SU-DHL-6 (cell line): ENCODE results near the gene DERL3.

ENCODE experiments used
- H2AFZ ChIP-seq: fragments of 200-600 bp; sonication (generic); 2 replicates; pipeline ENCODE4 v1.6.1; 2014; ENCODE audit warnings: low read depth, mild to moderate bottlenecking, moderate library complexity, mixed read lengths, antibody characterized with exemption, low read length; ENCODE audit not compliant: severe bottlenecking
- H3F3A ChIP-seq: fragments of 200-600 bp; shearing (Covaris generic); 2 replicates; pipeline ENCODE4 v1.6.0; 2016; ENCODE audit warnings: antibody characterized with exemption, mild to moderate bottlenecking; ENCODE audit not compliant: insufficient read depth
- H3K27ac ChIP-seq: fragments of 200-600 bp; sonication (generic); 2 replicates; pipeline ENCODE4 v1.5.1; 2016; ENCODE audit warnings: low read depth, mild to moderate bottlenecking, low read length, moderate library complexity, mixed read lengths
- H3K27me3 ChIP-seq: fragments of 200-600 bp; sonication (generic), shearing (Covaris generic); 2 replicates; pipeline ENCODE4 v1.6.0; 2014; ENCODE audit warnings: mild to moderate bottlenecking, low read length
- H3K36me3 ChIP-seq: fragments of 200-600 bp; sonication (generic); 2 replicates; pipeline ENCODE4 v1.6.1; 2014; ENCODE audit warnings: mild to moderate bottlenecking, low read length, mixed read lengths
- H3K4me2 ChIP-seq: fragments of 300-600, 200-600 bp; shearing (Covaris generic), sonication (generic); 2 replicates; pipeline ENCODE4 v1.6.0; 2014; ENCODE audit warnings: low read length, low read depth, mild to moderate bottlenecking; ENCODE audit not compliant: poor library complexity, severe bottlenecking
- H3K4me3 ChIP-seq: fragments of 200-600 bp; sonication (generic); 2 replicates; pipeline ENCODE4 v1.5.1; 2014; ENCODE audit warnings: antibody characterized with exemption, low read length, mild to moderate bottlenecking, mixed read lengths; ENCODE audit not compliant: insufficient read depth, poor library complexity, severe bottlenecking
- H3K79me2 ChIP-seq: fragments of 200-600 bp; sonication (generic); 2 replicates; pipeline ENCODE4 v1.6.1; 2014; ENCODE audit warnings: mild to moderate bottlenecking, low read length, moderate library complexity; ENCODE audit not compliant: insufficient read depth
- H3K9ac ChIP-seq: fragments of 200-600 bp; sonication (generic); 2 replicates; pipeline ENCODE4 v1.7.0; 2014; ENCODE audit warnings: mild to moderate bottlenecking, low read length
- H3K9me2 ChIP-seq: fragments of 200-600 bp; sonication (generic); replicated peaks from 2 replicates; pipeline ENCODE4 v1.6.1; 2014; ENCODE audit warnings: low read length; ENCODE audit not compliant: insufficient read depth
- H3K9me3 ChIP-seq: fragments of 200-600 bp; sonication (generic); 2 replicates; pipeline ENCODE4 v1.6.1; 2014; ENCODE audit warnings: low read length, mixed read lengths; ENCODE audit not compliant: insufficient read depth
- H4K20me1 ChIP-seq: fragments of 200-600 bp; sonication (generic); 2 replicates; pipeline ENCODE4 v1.6.1; 2014; ENCODE audit warnings: low read depth, mild to moderate bottlenecking, antibody characterized with exemption, low read length, moderate library complexity, mixed read lengths
- CTCF ChIP-seq: fragments of 200-600 bp; sonication (generic); IDR thresholded peaks from one replicate; pipeline ENCODE4 v1.5.1; 2017; ENCODE audit warnings: antibody characterized with exemption, mild to moderate bottlenecking, low read length, moderate library complexity; ENCODE audit not compliant: insufficient read depth, poor library complexity, severe bottlenecking
- EZH2phosphoT487 ChIP-seq: fragments of 200-600 bp; sonication (generic), shearing (Covaris generic); conservative IDR thresholded peaks from 2 replicates; pipeline ENCODE4 v1.6.1; 2018; ENCODE audit warnings: mild to moderate bottlenecking, antibody characterized with exemption, low read length, moderate library complexity, mixed read lengths

Gene DERL3

DNA sequence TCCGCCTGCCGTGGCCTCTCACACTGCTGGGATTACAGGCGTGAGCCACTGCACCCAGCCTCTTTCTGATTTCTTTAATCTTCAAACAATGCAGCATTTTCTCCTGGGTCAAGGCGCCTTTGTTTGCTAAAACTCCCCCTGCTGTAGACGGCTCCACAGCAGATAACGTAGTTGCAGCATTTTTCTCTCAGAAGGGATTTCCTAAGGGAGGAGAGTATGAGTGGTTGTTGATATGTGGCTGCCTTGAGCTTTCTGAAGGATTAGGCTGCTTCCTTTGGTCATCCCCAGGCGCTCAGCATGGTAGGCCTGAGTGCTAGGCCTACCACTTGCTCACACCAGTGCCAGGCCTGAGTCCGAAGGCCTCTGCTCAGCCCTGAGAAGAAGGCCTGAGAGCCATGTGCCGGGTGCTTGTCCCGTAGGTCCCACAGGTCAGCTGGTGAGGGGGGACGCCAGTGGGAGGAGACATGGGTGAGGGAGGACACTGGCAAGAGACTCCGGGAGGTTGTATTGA, 34.0 kb downstream of the DERL3 start:
- H3K79me2 ChIP-seq: peaks cover 28% of the 10 kb centered on the region
- H3K4me2 ChIP-seq: peak overlapping the region; percentile 98
- H3K4me3 ChIP-seq: peak overlapping the region; percentile 68
- no peak for TF ChIP-seq EZH2phosphoT487
- no peak for TF ChIP-seq CTCF
- H3K36me3 ChIP-seq: no peaks in the 10 kb centered on the region
- H3F3A ChIP-seq: peaks cover 60% of the 10 kb centered on the region
- no peaks in the 10 kb centered on the region for H3K27me3 ChIP-seq
- H3K27ac ChIP-seq: peak overlapping the region; percentile 96
- no peaks in the 10 kb centered on the region for H3K9me3 ChIP-seq
- peak overlapping the region; percentile 64 for H3K9ac ChIP-seq
- no peaks in the 10 kb centered on the region for H4K20me1 ChIP-seq
- H3K9me2 ChIP-seq: no peaks in the 10 kb centered on the region
- H2AFZ ChIP-seq: no peak overlapping the region

- no peak overlapping the region for H2AFZ ChIP-seq
- no peaks in the 10 kb centered on the region for H3K9me3 ChIP-seq
- no peaks in the 10 kb centered on the region for H3K27me3 ChIP-seq
- H3K27ac ChIP-seq: peak overlapping the region; percentile 96
- H3K9me2 ChIP-seq: no peaks in the 10 kb centered on the region
- peaks cover 28% of the 10 kb centered on the region for H3K79me2 ChIP-seq
- peak overlapping the region; percentile 64 for H3K9ac ChIP-seq
- H4K20me1 ChIP-seq: no peaks in the 10 kb centered on the region
- peak overlapping the region; percentile 98 for H3K4me2 ChIP-seq
- TF ChIP-seq CTCF (no peak), EZH2phosphoT487 (no peak)
- H3K36me3 ChIP-seq: no peaks in the 10 kb centered on the region
- peaks cover 71% of the 10 kb centered on the region for H3F3A ChIP-seq
- peak overlapping the region; percentile 68 for H3K4me3 ChIP-seq
These were observed 35.6 kb downstream of the DERL3 start for GRCh38 chr22:23803001-23803819.

DNA sequence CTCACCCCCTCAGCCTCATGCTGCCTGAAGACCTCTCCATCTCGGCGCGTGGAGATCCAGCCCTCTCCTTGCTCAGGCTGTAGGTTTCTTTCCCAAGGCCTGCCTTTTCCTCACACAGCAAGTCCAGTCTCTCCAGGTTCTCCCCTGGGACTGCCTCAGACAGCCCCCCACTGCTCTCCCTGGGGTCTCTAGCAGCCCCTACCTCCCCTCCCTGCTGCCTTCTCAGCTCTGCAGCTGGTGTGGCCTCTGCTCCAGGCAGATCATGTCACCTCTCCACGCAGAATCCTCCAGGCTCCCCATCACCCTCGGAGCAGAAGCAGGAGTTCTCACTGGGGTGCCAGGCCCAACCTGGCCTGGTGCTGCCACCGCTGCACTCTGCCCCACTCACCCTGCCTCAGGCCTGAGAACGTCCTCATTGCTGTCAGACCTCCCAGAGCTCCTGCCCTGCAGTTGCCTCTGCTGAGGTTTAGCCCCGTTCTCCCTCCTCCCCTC, 36.9 kb downstream of the DERL3 start:
- peak overlapping the region; percentile 96 for H3K27ac ChIP-seq
- no peak overlapping the region for H2AFZ ChIP-seq
- no peaks in the 10 kb centered on the region for H3K27me3 ChIP-seq
- no peaks in the 10 kb centered on the region for H3K9me2 ChIP-seq
- peak overlapping the region; percentile 98 for H3K4me2 ChIP-seq
- H3K9ac ChIP-seq: peak overlapping the region; percentile 64
- no peak for TF ChIP-seq EZH2phosphoT487
- H3K4me3 ChIP-seq: no peak overlapping the region
- H3K9me3 ChIP-seq: no peaks in the 10 kb centered on the region
- no peaks in the 10 kb centered on the region for H3K36me3 ChIP-seq
- peaks cover 71% of the 10 kb centered on the region for H3F3A ChIP-seq
- H3K79me2 ChIP-seq: peaks cover 20% of the 10 kb centered on the region
- no peaks in the 10 kb centered on the region for H4K20me1 ChIP-seq

GRCh38 chr22:23801238-23801821, 37.5 kb downstream of the DERL3 start:
- peak overlapping the region; percentile 64 for H3K9ac ChIP-seq
- peak overlapping the region; percentile 98 for H3K4me2 ChIP-seq
- peaks cover 18% of the 10 kb centered on the region for H3K79me2 ChIP-seq
- H3K36me3 ChIP-seq: no peaks in the 10 kb centered on the region
- H3K9me2 ChIP-seq: no peaks in the 10 kb centered on the region
- peak overlapping the region; percentile 9 for H3K4me3 ChIP-seq
- TF ChIP-seq CTCF: no peak
- no peak for TF ChIP-seq EZH2phosphoT487
- H3F3A ChIP-seq: peaks cover 69% of the 10 kb centered on the region
- H3K27me3 ChIP-seq: no peaks in the 10 kb centered on the region
- peak overlapping the region; percentile 96 for H3K27ac ChIP-seq
- H2AFZ ChIP-seq: no peak overlapping the region
- no peaks in the 10 kb centered on the region for H4K20me1 ChIP-seq
- no peaks in the 10 kb centered on the region for H3K9me3 ChIP-seq
